Fibroblast of skin of abdomen (primary cell): ENCODE data around the gene MYPOP.
A peak's percentile ranks its signal among the peaks of the same experiment; 100 is the strongest.

Source experiments
- DNase-seq: peaks from one replicate; pipeline ENCODE4 v3.0.0-alpha.2; 2013

MYPOP gene

GRCh38 chr19:45862564-45863334 is 39.7 kb downstream of the MYPOP start, which contains the start of gene SYMPK:
SYMPK (minus strand) TSS chr19:45863147; CDS start chr19:45854495, 8,652 bp downstream.
- peak; percentile 98 for DNase-seq

GRCh38 chr19:45862271-45862563 is 40.2 kb downstream of the MYPOP start:
- DNase-seq: no peak

- no peak for DNase-seq
Measured at GRCh38 chr19:45860359-45861259, 41.8 kb downstream of the MYPOP start.

- no peak for DNase-seq
Measured at GRCh38 chr19:45854167-45854778, 48.1 kb downstream of the MYPOP start.

GRCh38 chr19:45852983-45853382 is 49.4 kb downstream of the MYPOP start:
- no peak for DNase-seq

- peak; percentile 28 for DNase-seq
Measured at GRCh38 chr19:45852145-45852750, 50.2 kb downstream of the MYPOP start.

GRCh38 chr19:45848922-45849321 is 53.5 kb downstream of the MYPOP start:
- DNase-seq: no peak

GRCh38 chr19:45847663-45848062 is 54.8 kb downstream of the MYPOP start:
- no peak for DNase-seq

GRCh38 chr19:45842198-45842597 is 60.2 kb downstream of the MYPOP start:
- no peak for DNase-seq
